ENCODE data around the gene MYOM3.

DNA sequence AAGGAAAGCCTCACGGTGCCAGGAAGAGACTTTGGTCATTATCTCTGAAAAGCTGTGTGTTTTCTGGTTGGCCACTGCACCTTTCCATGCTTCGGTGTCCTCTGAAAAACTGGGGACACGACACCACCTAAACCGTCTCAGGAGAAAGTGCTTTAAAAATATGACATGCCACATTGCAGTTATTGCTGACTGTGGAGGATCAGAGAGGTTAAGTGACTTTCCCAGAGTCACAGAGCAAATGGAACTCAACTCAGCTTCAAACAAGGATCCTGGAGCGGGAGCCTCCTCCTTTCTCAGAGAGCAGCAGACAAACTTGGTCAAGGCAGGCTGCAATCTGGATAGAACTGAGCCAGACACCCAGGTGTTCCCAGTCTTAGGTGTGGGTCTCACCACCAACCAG, 13.8 kb downstream of the MYOM3 start:
- TF ChIP-seq, protein P1, sequence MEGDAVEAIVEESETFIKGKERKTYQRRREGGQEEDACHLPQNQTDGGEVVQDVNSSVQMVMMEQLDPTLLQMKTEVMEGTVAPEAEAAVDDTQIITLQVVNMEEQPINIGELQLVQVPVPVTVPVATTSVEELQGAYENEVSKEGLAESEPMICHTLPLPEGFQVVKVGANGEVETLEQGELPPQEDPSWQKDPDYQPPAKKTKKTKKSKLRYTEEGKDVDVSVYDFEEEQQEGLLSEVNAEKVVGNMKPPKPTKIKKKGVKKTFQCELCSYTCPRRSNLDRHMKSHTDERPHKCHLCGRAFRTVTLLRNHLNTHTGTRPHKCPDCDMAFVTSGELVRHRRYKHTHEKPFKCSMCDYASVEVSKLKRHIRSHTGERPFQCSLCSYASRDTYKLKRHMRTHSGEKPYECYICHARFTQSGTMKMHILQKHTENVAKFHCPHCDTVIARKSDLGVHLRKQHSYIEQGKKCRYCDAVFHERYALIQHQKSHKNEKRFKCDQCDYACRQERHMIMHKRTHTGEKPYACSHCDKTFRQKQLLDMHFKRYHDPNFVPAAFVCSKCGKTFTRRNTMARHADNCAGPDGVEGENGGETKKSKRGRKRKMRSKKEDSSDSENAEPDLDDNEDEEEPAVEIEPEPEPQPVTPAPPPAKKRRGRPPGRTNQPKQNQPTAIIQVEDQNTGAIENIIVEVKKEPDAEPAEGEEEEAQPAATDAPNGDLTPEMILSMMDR (IDR thresholded peaks at IDR 0.05) = no peak
- TF ChIP-seq, protein P2, sequence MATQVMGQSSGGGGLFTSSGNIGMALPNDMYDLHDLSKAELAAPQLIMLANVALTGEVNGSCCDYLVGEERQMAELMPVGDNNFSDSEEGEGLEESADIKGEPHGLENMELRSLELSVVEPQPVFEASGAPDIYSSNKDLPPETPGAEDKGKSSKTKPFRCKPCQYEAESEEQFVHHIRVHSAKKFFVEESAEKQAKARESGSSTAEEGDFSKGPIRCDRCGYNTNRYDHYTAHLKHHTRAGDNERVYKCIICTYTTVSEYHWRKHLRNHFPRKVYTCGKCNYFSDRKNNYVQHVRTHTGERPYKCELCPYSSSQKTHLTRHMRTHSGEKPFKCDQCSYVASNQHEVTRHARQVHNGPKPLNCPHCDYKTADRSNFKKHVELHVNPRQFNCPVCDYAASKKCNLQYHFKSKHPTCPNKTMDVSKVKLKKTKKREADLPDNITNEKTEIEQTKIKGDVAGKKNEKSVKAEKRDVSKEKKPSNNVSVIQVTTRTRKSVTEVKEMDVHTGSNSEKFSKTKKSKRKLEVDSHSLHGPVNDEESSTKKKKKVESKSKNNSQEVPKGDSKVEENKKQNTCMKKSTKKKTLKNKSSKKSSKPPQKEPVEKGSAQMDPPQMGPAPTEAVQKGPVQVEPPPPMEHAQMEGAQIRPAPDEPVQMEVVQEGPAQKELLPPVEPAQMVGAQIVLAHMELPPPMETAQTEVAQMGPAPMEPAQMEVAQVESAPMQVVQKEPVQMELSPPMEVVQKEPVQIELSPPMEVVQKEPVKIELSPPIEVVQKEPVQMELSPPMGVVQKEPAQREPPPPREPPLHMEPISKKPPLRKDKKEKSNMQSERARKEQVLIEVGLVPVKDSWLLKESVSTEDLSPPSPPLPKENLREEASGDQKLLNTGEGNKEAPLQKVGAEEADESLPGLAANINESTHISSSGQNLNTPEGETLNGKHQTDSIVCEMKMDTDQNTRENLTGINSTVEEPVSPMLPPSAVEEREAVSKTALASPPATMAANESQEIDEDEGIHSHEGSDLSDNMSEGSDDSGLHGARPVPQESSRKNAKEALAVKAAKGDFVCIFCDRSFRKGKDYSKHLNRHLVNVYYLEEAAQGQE (IDR thresholded peaks at IDR 0.05; ENCODE audit: insufficient read depth in 1 of 2, low read depth in 2 of 2, low read length in 1 of 2) = no peak
- TF ChIP-seq POLR2AphosphoS5 (IDR thresholded peaks at IDR 0.05; ENCODE audit: low read depth, low read length) (no peak), TCF7L2 (IDR thresholded peaks at IDR 0.05; ENCODE audit: low read depth, low read length) (no peak)
